Suprapubic skin (tissue), 4 donors: ENCODE data around the gene PRXL2A. TPM values are rescaled to one million over a fixed set of nuclear protein-coding genes. Genes with fewer than 3 reads are reported as not detected.
A peak's percentile ranks its signal among the peaks of the same experiment; 100 is the strongest.

ENCODE experiments used
- DNase-seq, 2 donors: peaks; one replicate each; pipeline ENCODE4 v3.0.0-alpha.2; 2019; ENCODE audit warnings: low spot score in 2 of 2
- H3K27ac ChIP-seq: fragments of 200-600 bp; sonication (generic); one replicate; pipeline ENCODE4 v1.5.1; 2019
- H3K27me3 ChIP-seq: fragments of 200-600 bp; sonication (generic); one replicate; pipeline ENCODE4 v1.5.1; 2019
- H3K36me3 ChIP-seq: fragments of 200-600 bp; sonication (generic); one replicate; pipeline ENCODE4 v1.5.1; 2019
- H3K4me1 ChIP-seq: fragments of 200-600 bp; sonication (generic); one replicate; pipeline ENCODE4 v1.5.1; 2019
- H3K4me3 ChIP-seq: fragments of 200-600 bp; sonication (generic); one replicate; pipeline ENCODE4 v1.5.1; 2019; ENCODE audit warnings: mild to moderate bottlenecking
- H3K9me3 ChIP-seq: fragments of 200-600 bp; sonication (generic); one replicate; pipeline ENCODE4 v1.5.1; 2019
- EP300 ChIP-seq: sonication (generic); formaldehyde crosslinking; IDR thresholded peaks from one replicate; pipeline ENCODE4 v1.6.1; 2017; ENCODE audit warnings: antibody characterized with exemption
- POLR2A ChIP-seq, 2 donors: fragments of 450-650 bp; IDR thresholded peaks; one replicate each; pipeline ENCODE4 v1.6.1; 2017; ENCODE audit warnings: antibody characterized with exemption in 2 of 2, mild to moderate bottlenecking in 2 of 2, moderate library complexity in 2 of 2
- POLR2AphosphoS5 ChIP-seq, 3 donors: sonication (generic); formaldehyde crosslinking; IDR thresholded peaks; one replicate each; pipeline ENCODE4 v1.6.1; 2017; ENCODE audit warnings: antibody characterized with exemption in 3 of 3
- WGBS: methylation state at CpG from one replicate; pipeline ENCODE4 v1.1.5; 2018; 5-methylcytosine and 5-hydroxymethylcytosine counted together
- total RNA-seq, 4 donors: library from RNA; depleted of rRNA; stranded (reverse); fragments of >200 nt; gene quantifications; one replicate each; pipeline ENCODE4 v1.1.0, GENCODE V29; 2016
- TF ChIP-seq, protein P1 (sequence below), 2 donors: fragments of 200-600 bp in 1 of 2; fragments of 450-650 bp in 1 of 2; sonication (generic) in 1 of 2; IDR thresholded peaks; one replicate each; pipeline ENCODE4 v1.5.1; 2016 to 2019; ENCODE audit warnings: antibody characterized with exemption in 2 of 2, mild to moderate bottlenecking in 1 of 2, moderate library complexity in 1 of 2

The PRXL2A gene
- total RNA-seq, 4 donors from 2014 or later, result 91.0 to 106 (median 105) TPM

DNA sequence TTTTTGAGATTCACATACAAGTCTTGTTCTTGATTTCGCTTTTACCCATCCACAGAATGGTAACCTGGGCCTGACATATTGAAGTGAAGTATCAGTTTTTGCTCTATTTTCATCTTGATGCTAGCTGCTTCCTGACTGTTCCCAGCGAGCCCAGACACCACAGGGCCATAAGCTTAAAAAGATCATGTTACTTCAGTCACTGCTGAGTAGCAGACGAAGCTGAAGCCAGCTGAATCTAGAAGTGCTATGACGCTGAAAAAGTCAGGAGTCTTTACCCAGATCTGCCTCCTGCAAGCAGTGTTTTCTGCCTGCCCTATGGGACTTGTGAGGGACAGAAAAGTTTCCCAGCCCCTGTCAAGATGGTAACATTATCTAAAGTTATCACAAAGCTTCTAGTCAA lies 2.7 kb upstream of the PRXL2A start:
- no peak for DNase-seq
- TF ChIP-seq POLR2A (IDR thresholded peaks at IDR 0.05) (no peak), POLR2AphosphoS5 (IDR thresholded peaks at IDR 0.05) (no peak), EP300 (no peak)
- TF ChIP-seq, protein P1, sequence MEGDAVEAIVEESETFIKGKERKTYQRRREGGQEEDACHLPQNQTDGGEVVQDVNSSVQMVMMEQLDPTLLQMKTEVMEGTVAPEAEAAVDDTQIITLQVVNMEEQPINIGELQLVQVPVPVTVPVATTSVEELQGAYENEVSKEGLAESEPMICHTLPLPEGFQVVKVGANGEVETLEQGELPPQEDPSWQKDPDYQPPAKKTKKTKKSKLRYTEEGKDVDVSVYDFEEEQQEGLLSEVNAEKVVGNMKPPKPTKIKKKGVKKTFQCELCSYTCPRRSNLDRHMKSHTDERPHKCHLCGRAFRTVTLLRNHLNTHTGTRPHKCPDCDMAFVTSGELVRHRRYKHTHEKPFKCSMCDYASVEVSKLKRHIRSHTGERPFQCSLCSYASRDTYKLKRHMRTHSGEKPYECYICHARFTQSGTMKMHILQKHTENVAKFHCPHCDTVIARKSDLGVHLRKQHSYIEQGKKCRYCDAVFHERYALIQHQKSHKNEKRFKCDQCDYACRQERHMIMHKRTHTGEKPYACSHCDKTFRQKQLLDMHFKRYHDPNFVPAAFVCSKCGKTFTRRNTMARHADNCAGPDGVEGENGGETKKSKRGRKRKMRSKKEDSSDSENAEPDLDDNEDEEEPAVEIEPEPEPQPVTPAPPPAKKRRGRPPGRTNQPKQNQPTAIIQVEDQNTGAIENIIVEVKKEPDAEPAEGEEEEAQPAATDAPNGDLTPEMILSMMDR (IDR thresholded peaks at IDR 0.05), result no peak
- H3K4me1 ChIP-seq, result peaks cover 42% of the 10 kb centered on the region
- no peaks in the 10 kb centered on the region for H3K9me3 ChIP-seq
- H3K27ac ChIP-seq, result no peak overlapping the region
- H3K27me3 ChIP-seq, result no peaks in the 10 kb centered on the region
- WGBS, result 56% methylated on average over 4 of the region's 4 CpGs
- no peak overlapping the region for H3K4me3 ChIP-seq
- no peaks in the 10 kb centered on the region for H3K36me3 ChIP-seq

DNA sequence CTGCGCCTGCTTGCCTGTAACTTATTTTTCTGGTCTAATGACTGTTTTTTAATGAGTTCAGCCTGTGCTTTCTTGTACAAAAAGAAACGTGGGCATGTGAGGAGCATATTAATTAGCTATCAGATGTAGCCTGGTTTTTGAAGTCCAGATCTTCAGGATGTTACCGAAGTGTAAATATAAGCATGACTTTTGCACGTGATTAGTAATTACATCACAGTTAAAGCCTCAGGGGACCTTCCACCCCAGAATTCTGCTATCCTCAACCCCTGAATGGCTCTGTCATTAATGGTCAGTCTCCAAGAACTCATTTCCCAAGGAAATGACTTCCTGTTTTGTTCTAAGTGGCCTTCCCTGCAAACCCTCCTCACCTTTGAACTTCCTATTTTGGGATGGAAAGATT lies 2.1 kb upstream of the PRXL2A start:
- no peaks in the 10 kb centered on the region for H3K36me3 ChIP-seq
- WGBS, result 27% methylated on average over 4 of the region's 4 CpGs
- TF ChIP-seq, protein P1 (IDR thresholded peaks at IDR 0.05), result no peak
- TF ChIP-seq POLR2A (IDR thresholded peaks at IDR 0.05), result no peak
- TF ChIP-seq POLR2AphosphoS5 (IDR thresholded peaks at IDR 0.05), result no peak
- no peak for TF ChIP-seq EP300
- no peak overlapping the region for H3K27ac ChIP-seq
- H3K4me3 ChIP-seq, result no peak overlapping the region
- DNase-seq, result no peak
- H3K27me3 ChIP-seq, result no peaks in the 10 kb centered on the region
- H3K4me1 ChIP-seq, result peaks cover 47% of the 10 kb centered on the region
- no peaks in the 10 kb centered on the region for H3K9me3 ChIP-seq

DNA sequence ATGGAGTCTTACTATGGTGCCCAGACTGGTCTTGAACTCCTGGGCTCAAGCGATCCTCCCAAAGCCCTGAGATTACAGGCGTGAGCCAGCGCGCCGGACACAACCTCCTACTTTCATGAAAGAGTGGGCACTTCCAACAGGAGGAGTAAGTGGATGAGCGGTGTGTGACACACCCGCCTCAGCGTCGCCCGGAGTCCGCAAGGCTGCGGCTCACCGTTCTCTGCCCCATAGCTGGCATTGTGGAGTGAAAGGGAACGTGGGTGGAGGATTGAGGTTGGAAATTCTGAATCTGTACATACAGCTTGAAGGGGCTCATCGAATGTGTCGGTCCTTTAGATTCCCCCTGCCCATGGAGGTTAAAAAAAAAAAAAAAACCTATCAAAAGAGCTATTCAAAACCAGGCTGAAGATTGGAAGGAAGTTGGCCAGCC lies 524 bp upstream of the PRXL2A start:
- peak in 1 of 2 donors; percentile 74 for DNase-seq
- 24% methylated on average over 16 of the region's 16 CpGs for WGBS
- Histone ChIP-seq H3K4me1 (peaks cover 62% of the 10 kb centered on the region), H3K4me3 (peak overlapping the region; percentile 84), H3K27ac (peak overlapping the region; percentile 82), H3K9me3 (no peaks in the 10 kb centered on the region), H3K27me3 (no peaks in the 10 kb centered on the region), H3K36me3 (no peaks in the 10 kb centered on the region)
- no peak for TF ChIP-seq POLR2AphosphoS5 (IDR thresholded peaks at IDR 0.05)
- TF ChIP-seq, protein P1 (IDR thresholded peaks at IDR 0.05), result no peak
- no peak for TF ChIP-seq POLR2A (IDR thresholded peaks at IDR 0.05)
- no peak for TF ChIP-seq EP300

DNA sequence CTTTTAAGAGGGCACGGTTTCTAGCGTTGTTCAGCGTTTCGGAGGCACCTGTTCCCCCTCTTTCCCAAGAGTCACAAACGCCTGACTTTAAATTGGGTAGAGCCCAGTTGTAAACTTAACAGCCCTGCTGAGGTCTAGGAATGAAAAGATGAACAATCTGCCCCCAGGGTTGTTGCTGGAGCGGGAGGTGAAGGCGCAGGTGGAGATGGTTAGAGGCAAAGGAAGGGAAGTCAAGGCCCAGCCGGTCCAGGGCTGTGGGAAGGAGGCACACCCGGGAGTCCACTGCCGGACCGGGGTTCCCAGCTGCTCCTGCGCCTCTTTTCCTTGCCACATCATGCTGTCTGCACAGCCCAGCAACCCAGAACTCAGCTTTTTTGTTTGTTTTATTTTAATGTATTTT lies 770 bp downstream of the PRXL2A start:
- peaks cover 75% of the 10 kb centered on the region for H3K4me1 ChIP-seq
- H3K27ac ChIP-seq, result peak overlapping the region; percentile 82
- 30% methylated on average over 12 of the region's 12 CpGs for WGBS
- peak overlapping the region; percentile 84 for H3K4me3 ChIP-seq
- H3K27me3 ChIP-seq, result no peaks in the 10 kb centered on the region
- TF ChIP-seq EP300 (no peak), POLR2AphosphoS5 (IDR thresholded peaks at IDR 0.05) (no peak), POLR2A (IDR thresholded peaks at IDR 0.05) (no peak)
- TF ChIP-seq, protein P1 (IDR thresholded peaks at IDR 0.05), result no peak
- DNase-seq, result peak in 1 of 2 donors; percentile 74
- no peaks in the 10 kb centered on the region for H3K36me3 ChIP-seq
- H3K9me3 ChIP-seq, result no peaks in the 10 kb centered on the region

DNA sequence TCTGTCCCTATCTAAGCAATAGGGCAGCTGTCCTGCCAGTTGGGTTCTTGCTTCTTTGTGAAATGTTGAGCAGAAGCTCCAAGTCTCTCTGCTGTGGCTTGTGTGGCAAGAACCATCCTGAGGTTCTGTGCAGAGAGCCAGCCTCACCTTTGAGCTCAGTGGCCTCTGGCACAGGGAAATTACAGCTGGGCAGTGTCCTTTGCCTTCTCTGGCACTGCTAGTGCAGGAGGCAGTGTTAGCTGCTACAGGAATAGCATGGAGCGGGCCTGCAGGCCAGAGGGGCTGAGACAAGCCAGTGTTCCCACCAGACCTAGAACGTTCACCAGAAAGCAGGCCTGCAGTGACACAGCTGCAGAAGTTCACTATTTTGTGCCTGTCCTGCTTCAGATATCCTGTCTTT lies 1.8 kb downstream of the PRXL2A start:
- no peaks in the 10 kb centered on the region for H3K36me3 ChIP-seq
- H3K27ac ChIP-seq, result peak overlapping the region; percentile 49
- 44% methylated on average over 2 of the region's 2 CpGs for WGBS
- no peaks in the 10 kb centered on the region for H3K27me3 ChIP-seq
- H3K9me3 ChIP-seq, result no peaks in the 10 kb centered on the region
- peak in 1 of 2 donors; percentile 45 for DNase-seq
- TF ChIP-seq POLR2AphosphoS5 (IDR thresholded peaks at IDR 0.05) (no peak), POLR2A (IDR thresholded peaks at IDR 0.05) (no peak), EP300 (no peak)
- TF ChIP-seq, protein P1 (IDR thresholded peaks at IDR 0.05), result no peak
- peak overlapping the region; percentile 84 for H3K4me3 ChIP-seq
- H3K4me1 ChIP-seq, result peaks cover 85% of the 10 kb centered on the region
